Stimulated activated naive CD8-positive, alpha-beta T cell treated with anti-CD3 and anti-CD28 coated beads, Interleukin-15, amount 100 ng/mL, for 72 hours (primary cell): ENCODE measurements around the gene ITGAV.

ENCODE experiments used
- ATAC-seq: fragments of 150-1000 bp; cut with Tn5 transposase; 2 replicates; pipeline ENCODE4 v1.10.0; 2021; ENCODE audit warnings: mild to moderate bottlenecking, moderate library complexity
- DNase-seq, 2 donors: peaks; one replicate each; pipeline ENCODE4 v3.0.0; 2021 to 2022
- H3K27ac Mint-ChIP-seq, 2 donors: one replicate each; pipeline ENCODE4 v1.8.0; 2022; ENCODE audit warnings: mild to moderate bottlenecking in 2 of 2, mixed read lengths in 2 of 2, moderate library complexity in 2 of 2
- H3K27me3 Mint-ChIP-seq: one replicate; pipeline ENCODE4 v1.8.0; 2022; ENCODE audit warnings: mixed read lengths
- H3K4me1 Mint-ChIP-seq: one replicate; pipeline ENCODE4 v1.8.0; 2022; ENCODE audit warnings: mild to moderate bottlenecking, mixed read lengths
- H3K4me3 Mint-ChIP-seq, 2 donors: one replicate each; pipeline ENCODE4 v1.8.0; 2022; ENCODE audit warnings: mild to moderate bottlenecking in 2 of 2, mixed read lengths in 2 of 2, moderate library complexity in 1 of 2
- H3K9me3 Mint-ChIP-seq, 2 donors: one replicate each; pipeline ENCODE4 v1.8.0; 2022; ENCODE audit warnings: mixed read lengths in 2 of 2

Gene ITGAV

GRCh38 chr2:186618696-186619095, 28.8 kb downstream of the ITGAV start:
- H3K4me3 Mint-ChIP-seq = no peak overlapping the region
- H3K4me1 Mint-ChIP-seq = no peaks in the 10 kb centered on the region
- H3K27ac Mint-ChIP-seq = no peak overlapping the region

GRCh38 chr2:186623084-186623483, 33.2 kb downstream of the ITGAV start:
- no peak for ATAC-seq
- no peak for DNase-seq
- no peaks in the 10 kb centered on the region for H3K4me1 Mint-ChIP-seq
- H3K27ac Mint-ChIP-seq = no peak overlapping the region
- H3K27me3 Mint-ChIP-seq = no peaks in the 10 kb centered on the region
- no peak overlapping the region for H3K4me3 Mint-ChIP-seq
- no peaks in the 10 kb centered on the region for H3K9me3 Mint-ChIP-seq

More at GRCh38 chr2:186618696-186619095, 28.8 kb downstream of the ITGAV start:
- ATAC-seq = no peak
- no peaks in the 10 kb centered on the region for H3K9me3 Mint-ChIP-seq
- no peak for DNase-seq
- H3K27me3 Mint-ChIP-seq = no peaks in the 10 kb centered on the region

- no peak overlapping the region for H3K27ac Mint-ChIP-seq
- no peaks in the 10 kb centered on the region for H3K4me1 Mint-ChIP-seq
- ATAC-seq (no peak), DNase-seq (no peak)
- no peaks in the 10 kb centered on the region for H3K9me3 Mint-ChIP-seq
- no peak overlapping the region for H3K4me3 Mint-ChIP-seq
- no peaks in the 10 kb centered on the region for H3K27me3 Mint-ChIP-seq
These were observed 34.4 kb downstream of the ITGAV start for GRCh38 chr2:186624276-186624675.

DNA sequence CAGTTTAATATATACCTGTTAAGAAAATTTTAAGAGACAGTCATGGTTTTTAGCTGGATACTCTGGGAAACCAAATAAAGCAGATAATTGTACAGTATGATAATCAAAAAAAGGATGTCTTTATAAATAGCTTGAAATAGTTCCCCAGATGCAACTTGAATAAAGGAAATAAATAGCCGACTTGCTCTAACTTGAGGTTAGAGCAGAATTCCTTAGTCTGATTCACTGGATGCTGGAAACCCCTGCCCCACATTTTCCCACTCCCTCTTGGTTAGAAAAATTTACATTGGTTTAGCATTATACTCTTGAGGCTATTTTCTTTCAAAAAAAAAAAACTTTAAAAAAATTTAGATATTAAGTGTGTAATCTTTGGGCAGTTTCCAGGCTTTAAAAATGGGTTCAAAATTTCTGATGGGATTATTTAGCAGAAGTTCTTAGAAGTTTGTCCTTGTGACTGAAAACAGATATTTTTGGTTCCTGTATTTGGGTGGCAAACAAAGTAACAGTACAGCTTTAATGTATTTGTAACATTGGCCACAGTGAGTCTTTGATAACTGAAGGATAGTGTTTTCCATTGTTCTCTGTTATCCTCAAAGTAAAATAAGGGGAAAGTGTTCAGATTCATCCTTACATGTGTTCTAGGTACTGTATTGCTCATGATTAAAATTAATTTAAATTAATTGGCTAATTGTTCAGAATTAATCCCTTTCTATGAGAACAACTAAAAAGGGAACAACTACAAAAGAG, 39.6 kb downstream of the ITGAV start:
- Mint-ChIP-seq H3K27me3 (no peaks in the 10 kb centered on the region), H3K4me1 (no peaks in the 10 kb centered on the region), H3K4me3 (no peak overlapping the region), H3K9me3 (no peaks in the 10 kb centered on the region), H3K27ac (no peak overlapping the region)
- ATAC-seq = no peak
- DNase-seq = no peak

DNA sequence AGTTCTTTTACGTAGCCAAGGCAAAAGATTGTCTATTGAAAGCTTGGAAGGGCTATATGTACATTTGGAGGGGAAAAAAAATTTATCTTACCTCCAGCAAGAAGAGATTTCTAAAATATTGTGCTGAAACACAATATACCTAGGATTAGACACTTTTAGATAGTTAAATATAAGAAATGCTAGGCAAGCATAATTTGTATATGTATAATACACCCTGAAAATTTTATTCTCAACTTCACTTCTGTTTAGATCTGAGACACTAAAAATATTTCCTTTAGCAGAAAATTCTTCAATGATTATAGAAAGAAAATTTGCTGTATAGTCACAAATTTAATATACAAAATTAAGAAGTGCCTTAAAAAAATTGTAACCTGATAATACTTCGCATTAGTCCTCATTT, 42.6 kb downstream of the ITGAV start:
- Mint-ChIP-seq H3K27ac (no peak overlapping the region), H3K4me1 (no peaks in the 10 kb centered on the region), H3K27me3 (no peaks in the 10 kb centered on the region), H3K4me3 (no peak overlapping the region), H3K9me3 (no peaks in the 10 kb centered on the region)
- ATAC-seq (no peak), DNase-seq (no peak)

DNA sequence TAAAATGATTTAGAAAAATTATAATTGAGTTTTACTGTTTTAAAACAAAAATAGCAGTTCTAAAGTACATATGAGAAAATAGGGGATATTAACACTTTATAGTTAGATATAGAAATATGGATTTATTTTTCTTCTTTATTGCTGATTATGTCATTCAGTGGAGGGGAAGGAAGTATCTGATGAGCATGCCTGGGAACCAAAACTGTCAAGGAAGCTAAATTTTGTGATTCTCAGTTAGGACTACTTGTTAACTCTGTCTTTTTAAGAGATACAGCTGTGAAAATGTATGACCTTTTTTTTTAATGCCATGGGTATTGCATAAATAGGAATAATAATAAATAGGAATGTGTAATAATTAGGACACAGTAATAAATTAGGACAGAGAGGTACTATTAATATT, 44.8 kb downstream of the ITGAV start:
- Mint-ChIP-seq H3K4me3 (no peak overlapping the region), H3K9me3 (no peaks in the 10 kb centered on the region), H3K27me3 (no peaks in the 10 kb centered on the region), H3K4me1 (peaks cover 6% of the 10 kb centered on the region), H3K27ac (no peak overlapping the region)
- ATAC-seq (no peak), DNase-seq (no peak)

- Mint-ChIP-seq H3K27ac (no peak overlapping the region), H3K4me3 (no peak overlapping the region), H3K4me1 (peaks cover 19% of the 10 kb centered on the region), H3K9me3 (no peaks in the 10 kb centered on the region), H3K27me3 (no peaks in the 10 kb centered on the region)
- no peak for ATAC-seq
- no peak for DNase-seq
These were observed 47.1 kb downstream of the ITGAV start for GRCh38 chr2:186636800-186637496.

- Mint-ChIP-seq H3K4me1 (peaks cover 19% of the 10 kb centered on the region), H3K27me3 (no peaks in the 10 kb centered on the region), H3K27ac (no peak overlapping the region), H3K4me3 (no peak overlapping the region), H3K9me3 (no peaks in the 10 kb centered on the region)
- ATAC-seq (no peak), DNase-seq (no peak)
These were observed 47.6 kb downstream of the ITGAV start for GRCh38 chr2:186637497-186637800.

DNA sequence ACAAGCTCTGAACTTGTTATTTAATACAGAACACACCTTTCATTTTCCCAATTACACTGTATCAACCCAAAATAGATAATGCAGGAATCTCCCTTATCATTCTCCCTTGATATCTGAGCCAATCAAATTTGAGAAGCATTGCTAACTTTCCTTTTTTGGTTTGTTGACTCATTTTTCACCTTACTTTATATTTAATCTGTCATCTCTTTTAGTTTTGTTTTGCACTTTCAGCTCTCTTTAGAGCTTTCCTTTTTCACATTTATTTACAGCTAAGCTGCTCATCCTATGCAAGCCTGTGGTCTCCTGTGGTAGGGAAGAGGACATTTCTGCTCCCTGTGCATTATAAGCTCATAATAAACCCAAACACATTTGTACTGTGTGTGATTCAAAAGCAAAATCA, 50.1 kb downstream of the ITGAV start:
- Mint-ChIP-seq H3K27ac (no peak overlapping the region), H3K4me1 (peaks cover 19% of the 10 kb centered on the region), H3K9me3 (no peaks in the 10 kb centered on the region), H3K27me3 (no peaks in the 10 kb centered on the region), H3K4me3 (peak overlapping the region; percentile 13 to 20)
- ATAC-seq (peak; percentile 74), DNase-seq (no peak)

DNA sequence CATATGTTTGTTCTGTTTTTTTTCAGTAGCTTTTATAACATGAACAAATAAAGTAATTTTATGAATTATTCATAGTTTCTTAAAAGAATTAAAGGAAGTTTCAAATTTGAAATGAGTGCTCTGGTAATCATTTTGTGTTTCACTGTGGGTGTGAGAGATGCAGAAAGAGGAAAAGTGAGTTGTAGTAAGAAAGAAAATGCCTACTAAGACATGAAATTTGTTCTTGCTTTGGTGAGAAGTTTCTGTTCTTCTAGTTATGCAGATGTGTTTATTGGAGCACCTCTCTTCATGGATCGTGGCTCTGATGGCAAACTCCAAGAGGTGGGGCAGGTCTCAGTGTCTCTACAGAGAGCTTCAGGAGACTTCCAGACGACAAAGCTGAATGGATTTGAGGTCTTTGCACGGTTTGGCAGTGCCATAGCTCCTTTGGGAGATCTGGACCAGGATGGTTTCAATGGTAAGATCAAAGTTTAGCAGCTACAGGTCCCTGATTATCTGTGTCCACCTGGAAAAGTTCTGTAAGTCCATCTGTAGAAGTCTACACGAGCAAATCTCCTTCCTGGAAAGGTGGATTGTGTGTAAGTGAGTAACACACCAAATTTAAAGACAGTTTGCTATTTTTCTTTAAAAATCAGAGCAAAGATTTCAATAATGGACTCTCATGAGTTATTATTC, 51.4 kb downstream of the ITGAV start:
- Mint-ChIP-seq H3K4me3 (no peak overlapping the region), H3K4me1 (peaks cover 19% of the 10 kb centered on the region), H3K9me3 (no peaks in the 10 kb centered on the region), H3K27ac (no peak overlapping the region), H3K27me3 (no peaks in the 10 kb centered on the region)
- ATAC-seq (no peak), DNase-seq (no peak)

GRCh38 chr2:186641807-186642321, 52.0 kb downstream of the ITGAV start:
- H3K27ac Mint-ChIP-seq = no peak overlapping the region
- DNase-seq (peak; percentile 26 to 34), ATAC-seq (peak; percentile 82)
- H3K27me3 Mint-ChIP-seq = no peaks in the 10 kb centered on the region
- H3K4me3 Mint-ChIP-seq = no peak overlapping the region
- peaks cover 19% of the 10 kb centered on the region for H3K4me1 Mint-ChIP-seq
- no peaks in the 10 kb centered on the region for H3K9me3 Mint-ChIP-seq

DNA sequence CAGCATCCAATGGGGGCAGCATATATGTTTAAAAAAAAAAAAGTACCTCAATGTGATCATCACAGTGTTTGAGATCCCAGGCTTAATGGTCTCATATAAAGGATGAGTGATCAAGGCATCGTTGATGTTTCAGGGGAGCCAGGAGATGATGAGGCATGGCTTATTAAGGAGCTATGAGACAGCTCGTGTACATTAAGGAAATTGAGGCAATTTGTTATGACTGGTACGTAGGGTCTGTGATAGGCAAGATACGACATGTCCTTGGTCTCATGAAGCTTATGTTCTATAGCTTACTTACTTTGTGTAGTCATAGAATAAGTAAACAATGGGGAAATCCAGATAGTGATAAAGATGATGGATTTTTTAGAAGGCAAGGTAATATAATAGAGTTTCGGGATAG, 54.9 kb downstream of the ITGAV start:
- Mint-ChIP-seq H3K9me3 (no peaks in the 10 kb centered on the region), H3K27ac (peak overlapping the region in 1 of 2 donors; percentile 24), H3K4me3 (no peak overlapping the region), H3K27me3 (no peaks in the 10 kb centered on the region), H3K4me1 (peaks cover 12% of the 10 kb centered on the region)
- DNase-seq = no peak
- ATAC-seq = no peak

- no peak for ATAC-seq
- Mint-ChIP-seq H3K27me3 (no peaks in the 10 kb centered on the region), H3K4me1 (peaks cover 6% of the 10 kb centered on the region), H3K27ac (no peak overlapping the region), H3K9me3 (no peaks in the 10 kb centered on the region), H3K4me3 (no peak overlapping the region)
- DNase-seq = no peak
These were observed 56.1 kb downstream of the ITGAV start for GRCh38 chr2:186645999-186646398.

DNA sequence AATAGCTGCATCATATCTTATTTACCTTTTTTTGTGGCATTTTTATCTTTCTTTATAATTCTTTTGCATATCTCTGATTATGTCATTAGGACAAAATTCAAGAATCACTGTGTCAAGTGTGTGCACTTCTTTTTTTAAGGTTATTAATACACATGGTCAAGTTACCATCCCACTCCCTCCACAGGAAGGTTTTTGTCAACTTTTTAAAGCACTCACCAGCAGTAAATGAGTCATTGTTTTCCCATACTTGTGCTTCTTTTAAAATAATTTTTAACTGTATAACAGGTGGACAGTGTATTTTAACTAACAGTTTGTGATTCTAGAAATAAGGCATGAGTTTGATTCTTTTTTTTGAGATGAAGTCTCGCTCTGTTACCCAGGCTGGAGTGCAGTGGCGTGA, 58.3 kb downstream of the ITGAV start:
- H3K9me3 Mint-ChIP-seq = no peaks in the 10 kb centered on the region
- no peaks in the 10 kb centered on the region for H3K4me1 Mint-ChIP-seq
- no peak overlapping the region for H3K27ac Mint-ChIP-seq
- H3K4me3 Mint-ChIP-seq = no peak overlapping the region
- ATAC-seq = no peak
- no peak for DNase-seq
- no peaks in the 10 kb centered on the region for H3K27me3 Mint-ChIP-seq

- Mint-ChIP-seq H3K27ac (no peak overlapping the region), H3K27me3 (no peaks in the 10 kb centered on the region), H3K9me3 (no peaks in the 10 kb centered on the region), H3K4me3 (no peak overlapping the region), H3K4me1 (no peaks in the 10 kb centered on the region)
- DNase-seq (no peak), ATAC-seq (no peak)
These were observed 63.7 kb downstream of the ITGAV start for GRCh38 chr2:186653511-186653910.

DNA sequence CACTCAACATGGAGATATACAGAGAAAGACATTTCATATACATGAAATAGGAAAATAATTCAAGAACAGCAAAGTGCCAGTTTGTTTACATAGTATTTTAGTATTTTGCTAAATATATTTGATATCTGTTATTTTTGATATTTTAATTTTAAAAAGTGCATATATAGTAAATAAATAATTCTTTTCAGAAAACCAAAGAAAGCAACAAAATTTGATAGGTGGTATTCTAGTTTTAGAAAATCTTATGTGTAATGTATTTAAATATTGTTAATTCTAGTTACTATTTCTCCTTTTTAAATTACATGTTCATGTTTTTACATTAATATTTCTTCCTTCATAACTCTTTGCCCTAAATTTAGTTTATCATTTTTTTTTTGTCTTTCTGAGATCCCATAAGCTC, 69.5 kb downstream of the ITGAV start:
- Mint-ChIP-seq H3K27me3 (no peaks in the 10 kb centered on the region), H3K4me1 (no peaks in the 10 kb centered on the region), H3K27ac (no peak overlapping the region), H3K4me3 (no peak overlapping the region), H3K9me3 (no peaks in the 10 kb centered on the region)
- ATAC-seq = no peak
- DNase-seq = no peak
